ENCODE results near the gene GPX8. TPM values are rescaled to one million over a fixed set of nuclear protein-coding genes. Genes with fewer than 3 reads are reported as not detected.

GPX8 gene
- total RNA-seq, 1 donor from 2014 or later: 59.0 TPM

- Histone ChIP-seq H3K27me3 (ENCODE audit: control insufficient read depth, insufficient read depth, low read length) (no peaks in the 10 kb centered on the region), H3K36me3 (ENCODE audit: control insufficient read depth, insufficient read depth, low read length) (no peaks in the 10 kb centered on the region), H3K4me3 (ENCODE audit: low read depth, low read length) (no peak overlapping the region)
- no peak for DNase-seq (ENCODE audit: low read depth)
- TF ChIP-seq, protein P1, sequence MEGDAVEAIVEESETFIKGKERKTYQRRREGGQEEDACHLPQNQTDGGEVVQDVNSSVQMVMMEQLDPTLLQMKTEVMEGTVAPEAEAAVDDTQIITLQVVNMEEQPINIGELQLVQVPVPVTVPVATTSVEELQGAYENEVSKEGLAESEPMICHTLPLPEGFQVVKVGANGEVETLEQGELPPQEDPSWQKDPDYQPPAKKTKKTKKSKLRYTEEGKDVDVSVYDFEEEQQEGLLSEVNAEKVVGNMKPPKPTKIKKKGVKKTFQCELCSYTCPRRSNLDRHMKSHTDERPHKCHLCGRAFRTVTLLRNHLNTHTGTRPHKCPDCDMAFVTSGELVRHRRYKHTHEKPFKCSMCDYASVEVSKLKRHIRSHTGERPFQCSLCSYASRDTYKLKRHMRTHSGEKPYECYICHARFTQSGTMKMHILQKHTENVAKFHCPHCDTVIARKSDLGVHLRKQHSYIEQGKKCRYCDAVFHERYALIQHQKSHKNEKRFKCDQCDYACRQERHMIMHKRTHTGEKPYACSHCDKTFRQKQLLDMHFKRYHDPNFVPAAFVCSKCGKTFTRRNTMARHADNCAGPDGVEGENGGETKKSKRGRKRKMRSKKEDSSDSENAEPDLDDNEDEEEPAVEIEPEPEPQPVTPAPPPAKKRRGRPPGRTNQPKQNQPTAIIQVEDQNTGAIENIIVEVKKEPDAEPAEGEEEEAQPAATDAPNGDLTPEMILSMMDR (IDR thresholded peaks at IDR 0.05; ENCODE audit: insufficient read depth, low read length, poor library complexity, severe bottlenecking): no peak
Measured at GRCh38 chr5:55134053-55134722, 25.8 kb upstream of the GPX8 start.

- H3K4me3 ChIP-seq (ENCODE audit: low read depth, low read length): no peak overlapping the region
- TF ChIP-seq, protein P1 (IDR thresholded peaks at IDR 0.05; ENCODE audit: insufficient read depth, low read length, poor library complexity, severe bottlenecking): no peak
- no peak for DNase-seq (ENCODE audit: low read depth)
- no peaks in the 10 kb centered on the region for H3K27me3 ChIP-seq (ENCODE audit: control insufficient read depth, insufficient read depth, low read length)
- H3K36me3 ChIP-seq (ENCODE audit: control insufficient read depth, insufficient read depth, low read length): no peaks in the 10 kb centered on the region
Measured at GRCh38 chr5:55136521-55136920, 23.4 kb upstream of the GPX8 start.

DNA sequence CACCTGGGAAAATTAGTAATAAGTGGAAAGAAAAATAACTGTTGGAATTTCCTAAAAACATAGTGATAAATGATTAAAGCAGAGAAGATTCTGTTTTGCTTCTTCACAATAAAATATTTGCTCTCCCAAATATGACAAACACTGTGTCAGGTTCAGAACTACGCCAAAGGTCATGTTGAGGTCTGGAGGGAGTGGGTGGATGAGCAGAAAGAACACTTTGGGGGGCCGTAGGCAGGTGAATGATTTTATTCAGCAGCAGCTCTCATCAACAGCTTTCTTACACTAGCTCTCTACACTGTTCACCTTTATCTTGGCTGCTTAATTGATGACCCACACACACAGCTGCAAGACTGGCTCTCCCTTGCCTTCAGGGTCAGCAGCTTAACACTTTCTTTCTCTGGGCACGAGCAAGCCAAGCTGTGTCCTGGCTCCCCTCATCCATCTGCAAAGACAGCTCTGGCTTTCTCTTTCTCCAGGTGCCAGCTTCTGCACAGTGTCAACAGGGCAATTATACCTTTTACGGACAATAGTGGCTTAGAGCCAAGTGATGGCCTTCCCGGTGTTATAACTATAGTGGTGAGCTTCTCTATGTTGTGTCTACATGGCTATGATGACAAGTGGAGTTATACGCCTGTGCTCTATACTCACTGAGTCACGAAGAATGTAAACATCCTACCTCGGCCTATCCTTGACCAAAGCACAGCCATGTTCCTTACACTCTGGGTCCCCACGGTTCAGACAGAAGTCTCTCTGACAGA, 18.9 kb upstream of the GPX8 start:
- TF ChIP-seq, protein P1 (IDR thresholded peaks at IDR 0.05; ENCODE audit: insufficient read depth, low read length, poor library complexity, severe bottlenecking): no peak

DNA sequence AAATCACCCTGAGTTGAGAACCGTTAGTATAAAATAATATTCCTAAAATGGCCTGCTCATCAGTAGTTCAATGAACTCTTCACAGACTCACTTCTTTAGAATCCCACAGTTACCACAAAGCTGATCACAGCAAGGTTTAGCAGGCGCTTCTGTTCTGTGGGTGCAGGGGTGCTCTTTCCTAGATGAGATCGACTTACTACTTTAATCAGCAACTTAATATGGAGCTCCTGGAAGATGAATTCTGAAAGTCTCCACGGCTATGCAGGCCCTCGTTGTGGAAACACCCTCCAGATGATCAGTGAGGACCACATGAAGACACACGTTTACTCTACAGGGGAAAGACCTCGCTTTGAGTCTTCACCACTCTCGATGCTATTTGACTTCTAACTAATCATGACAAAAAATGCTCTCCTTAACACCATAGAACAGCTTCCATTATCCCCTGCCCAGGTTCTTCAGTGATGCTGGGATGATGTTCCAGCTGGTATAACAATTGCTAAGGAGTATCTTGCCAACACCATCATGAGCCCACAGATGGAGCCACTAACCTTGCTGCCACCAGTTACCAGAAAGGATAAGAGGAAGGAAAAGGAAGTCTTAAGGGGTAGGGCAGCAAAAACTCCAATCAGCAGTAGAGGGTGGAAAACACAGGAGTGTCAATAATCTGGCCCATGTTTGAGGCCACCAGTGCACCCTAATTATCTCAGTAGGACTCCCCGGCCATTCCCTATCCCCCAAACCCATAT, 17.9 kb upstream of the GPX8 start:
- H3K4me3 ChIP-seq (ENCODE audit: low read depth, low read length): no peak overlapping the region

More for the DNA sequence above, 18.9 kb upstream of the GPX8 start:
- DNase-seq (ENCODE audit: low read depth): no peak
- Histone ChIP-seq H3K4me3 (ENCODE audit: low read depth, low read length) (no peak overlapping the region), H3K27me3 (ENCODE audit: control insufficient read depth, insufficient read depth, low read length) (peaks cover 2% of the 10 kb centered on the region), H3K36me3 (ENCODE audit: control insufficient read depth, insufficient read depth, low read length) (no peaks in the 10 kb centered on the region)

DNA sequence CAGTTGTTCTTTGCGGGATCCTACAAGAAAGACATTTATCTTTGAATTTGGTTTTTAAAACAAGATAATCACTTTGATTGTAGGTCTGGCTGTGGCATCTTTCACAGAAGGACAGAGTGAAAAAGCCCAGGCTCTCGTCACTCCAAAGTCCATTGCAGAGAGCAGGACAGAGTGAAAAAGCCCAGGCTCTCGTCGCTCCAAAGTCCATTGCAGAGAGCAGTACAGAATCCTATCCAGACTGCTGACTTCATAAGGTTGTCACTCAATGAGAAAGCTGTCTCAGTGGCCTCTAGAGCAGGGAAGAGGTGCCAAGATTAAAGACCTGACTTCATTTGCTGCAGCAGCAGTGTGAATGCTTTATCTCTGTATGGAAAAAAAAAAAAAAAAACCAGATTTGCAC, 16.3 kb upstream of the GPX8 start:
- TF ChIP-seq, protein P1 (IDR thresholded peaks at IDR 0.05; ENCODE audit: insufficient read depth, low read length, poor library complexity, severe bottlenecking): no peak
- H3K4me3 ChIP-seq (ENCODE audit: low read depth, low read length): no peak overlapping the region
- no peak for DNase-seq (ENCODE audit: low read depth)
- no peaks in the 10 kb centered on the region for H3K36me3 ChIP-seq (ENCODE audit: control insufficient read depth, insufficient read depth, low read length)
- H3K27me3 ChIP-seq (ENCODE audit: control insufficient read depth, insufficient read depth, low read length): peaks cover 2% of the 10 kb centered on the region

More for the DNA sequence above, 17.9 kb upstream of the GPX8 start:
- DNase-seq (ENCODE audit: low read depth): no peak
- TF ChIP-seq, protein P1 (IDR thresholded peaks at IDR 0.05; ENCODE audit: insufficient read depth, low read length, poor library complexity, severe bottlenecking): no peak
- Histone ChIP-seq H3K36me3 (ENCODE audit: control insufficient read depth, insufficient read depth, low read length) (no peaks in the 10 kb centered on the region), H3K27me3 (ENCODE audit: control insufficient read depth, insufficient read depth, low read length) (peaks cover 2% of the 10 kb centered on the region)

All from kidney epithelial cell (primary cell).